ENCODE data around the gene C1QTNF12. TPM values are rescaled to one million over a fixed set of nuclear protein-coding genes. Genes with fewer than 3 reads are reported as not detected.

Gene C1QTNF12
- polyA plus RNA-seq, 1 donor from 2014 or later: 0.74 TPM

DNA sequence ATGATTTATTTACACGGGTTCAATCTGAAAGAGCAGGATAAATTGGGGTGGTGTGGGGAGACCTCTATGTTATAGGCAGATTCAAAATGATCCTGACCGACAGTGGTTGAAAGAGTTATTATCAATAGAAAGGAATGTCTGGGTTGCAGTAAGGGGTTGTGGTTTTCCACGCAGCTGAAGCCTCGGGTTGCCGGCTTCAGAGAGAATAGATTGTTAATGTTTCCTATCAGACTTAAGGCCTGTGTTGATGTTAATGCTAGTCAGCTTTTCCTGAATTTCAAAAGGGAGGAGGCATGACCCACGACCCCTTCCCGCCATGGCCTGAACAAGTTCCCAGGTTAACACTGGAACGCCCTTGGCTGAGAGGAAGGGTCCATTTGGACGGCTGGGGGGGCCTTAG is 29.3 kb upstream of the C1QTNF12 start:
- H3K9me3 ChIP-seq (ENCODE audit: low read length): no peaks in the 10 kb centered on the region
- no peaks in the 10 kb centered on the region for H3K36me3 ChIP-seq (ENCODE audit: insufficient read depth, low read length)
- no peaks in the 10 kb centered on the region for H3K27me3 ChIP-seq (ENCODE audit: insufficient read depth, low read depth, low read length)
- no peaks in the 10 kb centered on the region for H4K20me1 ChIP-seq (ENCODE audit: insufficient read depth)
- H3K79me2 ChIP-seq (replicated peaks; ENCODE audit: insufficient read depth, low read length): peaks cover 25% of the 10 kb centered on the region
- H3K4me3 ChIP-seq (ENCODE audit: low read length): no peak overlapping the region
- H3K9me2 ChIP-seq (ENCODE audit: insufficient read depth, low read length): no peaks in the 10 kb centered on the region
- H3K9ac ChIP-seq (ENCODE audit: low read length): no peak overlapping the region
- no peak overlapping the region for H3K27ac ChIP-seq (ENCODE audit: low read length)
- TF ChIP-seq TAF1 (IDR thresholded peaks at IDR 0.05; ENCODE audit: low read depth) (no peak), RAD21 (conservative IDR thresholded peaks at IDR 0.05) (no peak), EP300 (conservative IDR thresholded peaks at IDR 0.05; ENCODE audit: poor library complexity, severe bottlenecking) (no peak), MXI1 (conservative IDR thresholded peaks at IDR 0.05; ENCODE audit: poor library complexity, severe bottlenecking) (no peak), SMC3 (conservative IDR thresholded peaks at IDR 0.05; ENCODE audit: poor library complexity) (no peak), EZH2 (IDR thresholded peaks at IDR 0.05; ENCODE audit: borderline replicate concordance, insufficient read depth, low read length, poor library complexity, severe bottlenecking) (no peak), POLR2AphosphoS5 (IDR thresholded peaks at IDR 0.05) (no peak)
- TF ChIP-seq, protein P1, sequence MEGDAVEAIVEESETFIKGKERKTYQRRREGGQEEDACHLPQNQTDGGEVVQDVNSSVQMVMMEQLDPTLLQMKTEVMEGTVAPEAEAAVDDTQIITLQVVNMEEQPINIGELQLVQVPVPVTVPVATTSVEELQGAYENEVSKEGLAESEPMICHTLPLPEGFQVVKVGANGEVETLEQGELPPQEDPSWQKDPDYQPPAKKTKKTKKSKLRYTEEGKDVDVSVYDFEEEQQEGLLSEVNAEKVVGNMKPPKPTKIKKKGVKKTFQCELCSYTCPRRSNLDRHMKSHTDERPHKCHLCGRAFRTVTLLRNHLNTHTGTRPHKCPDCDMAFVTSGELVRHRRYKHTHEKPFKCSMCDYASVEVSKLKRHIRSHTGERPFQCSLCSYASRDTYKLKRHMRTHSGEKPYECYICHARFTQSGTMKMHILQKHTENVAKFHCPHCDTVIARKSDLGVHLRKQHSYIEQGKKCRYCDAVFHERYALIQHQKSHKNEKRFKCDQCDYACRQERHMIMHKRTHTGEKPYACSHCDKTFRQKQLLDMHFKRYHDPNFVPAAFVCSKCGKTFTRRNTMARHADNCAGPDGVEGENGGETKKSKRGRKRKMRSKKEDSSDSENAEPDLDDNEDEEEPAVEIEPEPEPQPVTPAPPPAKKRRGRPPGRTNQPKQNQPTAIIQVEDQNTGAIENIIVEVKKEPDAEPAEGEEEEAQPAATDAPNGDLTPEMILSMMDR (IDR thresholded peaks at IDR 0.05; ENCODE audit: poor library complexity, severe bottlenecking): no peak
- TF ChIP-seq, protein P2, sequence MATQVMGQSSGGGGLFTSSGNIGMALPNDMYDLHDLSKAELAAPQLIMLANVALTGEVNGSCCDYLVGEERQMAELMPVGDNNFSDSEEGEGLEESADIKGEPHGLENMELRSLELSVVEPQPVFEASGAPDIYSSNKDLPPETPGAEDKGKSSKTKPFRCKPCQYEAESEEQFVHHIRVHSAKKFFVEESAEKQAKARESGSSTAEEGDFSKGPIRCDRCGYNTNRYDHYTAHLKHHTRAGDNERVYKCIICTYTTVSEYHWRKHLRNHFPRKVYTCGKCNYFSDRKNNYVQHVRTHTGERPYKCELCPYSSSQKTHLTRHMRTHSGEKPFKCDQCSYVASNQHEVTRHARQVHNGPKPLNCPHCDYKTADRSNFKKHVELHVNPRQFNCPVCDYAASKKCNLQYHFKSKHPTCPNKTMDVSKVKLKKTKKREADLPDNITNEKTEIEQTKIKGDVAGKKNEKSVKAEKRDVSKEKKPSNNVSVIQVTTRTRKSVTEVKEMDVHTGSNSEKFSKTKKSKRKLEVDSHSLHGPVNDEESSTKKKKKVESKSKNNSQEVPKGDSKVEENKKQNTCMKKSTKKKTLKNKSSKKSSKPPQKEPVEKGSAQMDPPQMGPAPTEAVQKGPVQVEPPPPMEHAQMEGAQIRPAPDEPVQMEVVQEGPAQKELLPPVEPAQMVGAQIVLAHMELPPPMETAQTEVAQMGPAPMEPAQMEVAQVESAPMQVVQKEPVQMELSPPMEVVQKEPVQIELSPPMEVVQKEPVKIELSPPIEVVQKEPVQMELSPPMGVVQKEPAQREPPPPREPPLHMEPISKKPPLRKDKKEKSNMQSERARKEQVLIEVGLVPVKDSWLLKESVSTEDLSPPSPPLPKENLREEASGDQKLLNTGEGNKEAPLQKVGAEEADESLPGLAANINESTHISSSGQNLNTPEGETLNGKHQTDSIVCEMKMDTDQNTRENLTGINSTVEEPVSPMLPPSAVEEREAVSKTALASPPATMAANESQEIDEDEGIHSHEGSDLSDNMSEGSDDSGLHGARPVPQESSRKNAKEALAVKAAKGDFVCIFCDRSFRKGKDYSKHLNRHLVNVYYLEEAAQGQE (IDR thresholded peaks at IDR 0.05; ENCODE audit: borderline replicate concordance): no peak
- H3K4me2 ChIP-seq (ENCODE audit: low read length): no peak overlapping the region
- no peak overlapping the region for H2AFZ ChIP-seq (ENCODE audit: low read depth, low read length)
- H3F3A ChIP-seq (ENCODE audit: insufficient read depth, low read length, poor library complexity, severe bottlenecking): no peaks in the 10 kb centered on the region

DNA sequence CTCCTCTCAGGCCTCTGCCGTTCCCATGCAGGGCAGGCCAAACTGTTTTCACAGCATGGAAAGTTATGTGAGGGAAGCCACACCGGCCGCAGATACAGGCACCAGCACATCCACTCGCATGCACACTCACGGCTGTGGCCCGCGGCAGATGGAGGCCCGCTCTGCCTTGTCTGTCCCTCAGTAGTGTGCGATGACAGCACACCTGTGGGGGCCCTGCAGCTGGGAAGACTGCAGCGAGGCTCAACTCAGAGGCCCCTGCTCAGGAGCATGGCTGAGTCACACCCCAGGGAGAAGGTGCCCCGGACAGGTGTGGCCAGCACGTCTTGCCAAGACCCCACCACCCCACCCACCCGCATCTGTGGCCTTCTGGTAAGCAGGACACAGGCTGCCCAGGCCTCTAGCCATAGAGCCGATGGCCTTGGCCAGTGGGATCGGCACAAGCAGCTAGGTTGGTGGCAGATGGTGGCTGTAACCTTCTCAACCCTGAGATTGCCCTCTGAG is 28.5 kb upstream of the C1QTNF12 start:
- TF ChIP-seq SMC3 (conservative IDR thresholded peaks at IDR 0.05; ENCODE audit: poor library complexity): no peak
- TF ChIP-seq, protein P1 (IDR thresholded peaks at IDR 0.05; ENCODE audit: poor library complexity, severe bottlenecking): no peak
- TF ChIP-seq, protein P2 (IDR thresholded peaks at IDR 0.05; ENCODE audit: borderline replicate concordance): no peak
- no peak for TF ChIP-seq EZH2 (IDR thresholded peaks at IDR 0.05; ENCODE audit: borderline replicate concordance, insufficient read depth, low read length, poor library complexity, severe bottlenecking)
- TF ChIP-seq RAD21 (conservative IDR thresholded peaks at IDR 0.05): no peak
- no peak for TF ChIP-seq TAF1 (IDR thresholded peaks at IDR 0.05; ENCODE audit: low read depth)
- TF ChIP-seq EP300 (conservative IDR thresholded peaks at IDR 0.05; ENCODE audit: poor library complexity, severe bottlenecking): no peak
- no peak for TF ChIP-seq POLR2AphosphoS5 (IDR thresholded peaks at IDR 0.05)
- no peak for TF ChIP-seq MXI1 (conservative IDR thresholded peaks at IDR 0.05; ENCODE audit: poor library complexity, severe bottlenecking)
- H3K79me2 ChIP-seq (replicated peaks; ENCODE audit: insufficient read depth, low read length): peaks cover 33% of the 10 kb centered on the region
- no peaks in the 10 kb centered on the region for H3K27me3 ChIP-seq (ENCODE audit: insufficient read depth, low read depth, low read length)
- no peaks in the 10 kb centered on the region for H3K36me3 ChIP-seq (ENCODE audit: insufficient read depth, low read length)
- H3K9me2 ChIP-seq (ENCODE audit: insufficient read depth, low read length): no peaks in the 10 kb centered on the region
- H3K27ac ChIP-seq (ENCODE audit: low read length): no peak overlapping the region
- no peak overlapping the region for H3K4me2 ChIP-seq (ENCODE audit: low read length)
- no peak overlapping the region for H2AFZ ChIP-seq (ENCODE audit: low read depth, low read length)
- no peaks in the 10 kb centered on the region for H4K20me1 ChIP-seq (ENCODE audit: insufficient read depth)
- H3F3A ChIP-seq (ENCODE audit: insufficient read depth, low read length, poor library complexity, severe bottlenecking): no peaks in the 10 kb centered on the region
- H3K9ac ChIP-seq (ENCODE audit: low read length): peak overlapping the region; percentile 88
- H3K4me3 ChIP-seq (ENCODE audit: low read length): peak overlapping the region; percentile 95
- no peaks in the 10 kb centered on the region for H3K9me3 ChIP-seq (ENCODE audit: low read length)

All from neural cell (in vitro differentiated cells).